GM19467 (cell line): ENCODE measurements around the gene ADGRB2.

Experiments
- ATAC-seq: cut with Tn5 transposase; IDR thresholded peaks from one replicate; pipeline ENCODE4 v1.9.1; 2021; ENCODE audit warnings: mild to moderate bottlenecking, moderate library complexity; ENCODE audit not compliant: unreplicated experiment

The ADGRB2 gene

GRCh38 chr1:31765516-31765915 is 1.4 kb upstream of the ADGRB2 start:
- ATAC-seq = no peak

GRCh38 chr1:31765041-31765467 is 914 bp upstream of the ADGRB2 start:
- ATAC-seq = no peak

GRCh38 chr1:31763671-31764311 is 349 bp downstream of the ADGRB2 start:
- no peak for ATAC-seq

GRCh38 chr1:31762726-31763670 is 1.1 kb downstream of the ADGRB2 start:
- no peak for ATAC-seq

- no peak for ATAC-seq
These were observed 1.8 kb downstream of the ADGRB2 start for GRCh38 chr1:31762323-31762722.

GRCh38 chr1:31761883-31762282 is 2.3 kb downstream of the ADGRB2 start:
- no peak for ATAC-seq

GRCh38 chr1:31760471-31761470 is 3.4 kb downstream of the ADGRB2 start:
- no peak for ATAC-seq

GRCh38 chr1:31759298-31760023 is 4.7 kb downstream of the ADGRB2 start:
- ATAC-seq = no peak

GRCh38 chr1:31758823-31759222 is 5.3 kb downstream of the ADGRB2 start:
- ATAC-seq = no peak

- ATAC-seq = no peak
These were observed 6.2 kb downstream of the ADGRB2 start for GRCh38 chr1:31757989-31758388.

- ATAC-seq = no peak
These were observed 6.9 kb downstream of the ADGRB2 start for GRCh38 chr1:31757204-31757679.

GRCh38 chr1:31756578-31756977 is 7.6 kb downstream of the ADGRB2 start:
- ATAC-seq = no peak

GRCh38 chr1:31755850-31756492 is 8.2 kb downstream of the ADGRB2 start:
- ATAC-seq = no peak

- ATAC-seq = no peak
These were observed 8.9 kb downstream of the ADGRB2 start for GRCh38 chr1:31755197-31755611.

- ATAC-seq = no peak
These were observed 9.7 kb downstream of the ADGRB2 start for GRCh38 chr1:31754397-31754796.

- no peak for ATAC-seq
These were observed 10.3 kb downstream of the ADGRB2 start for GRCh38 chr1:31753707-31754349.

- ATAC-seq = no peak
These were observed 11.1 kb downstream of the ADGRB2 start for GRCh38 chr1:31752952-31753475.

GRCh38 chr1:31752258-31752657 is 11.9 kb downstream of the ADGRB2 start:
- ATAC-seq = no peak

- no peak for ATAC-seq
These were observed 12.3 kb downstream of the ADGRB2 start for GRCh38 chr1:31751822-31752241.
